SHP77 treated with DMSO at 0.1 percent for 48 hours (cell line): ENCODE data around the gene MSMO1.

Source experiments
- DNase-seq: peaks from one replicate; lab custom pipeline; 2025; lab: John Stamatoyannopoulos, UW

The MSMO1 gene

GRCh38 chr4:165360985-165361670, 33.7 kb downstream of the MSMO1 start:
- no peak for DNase-seq

- no peak for DNase-seq
Measured at GRCh38 chr4:165361810-165362209, 34.3 kb downstream of the MSMO1 start.

DNA sequence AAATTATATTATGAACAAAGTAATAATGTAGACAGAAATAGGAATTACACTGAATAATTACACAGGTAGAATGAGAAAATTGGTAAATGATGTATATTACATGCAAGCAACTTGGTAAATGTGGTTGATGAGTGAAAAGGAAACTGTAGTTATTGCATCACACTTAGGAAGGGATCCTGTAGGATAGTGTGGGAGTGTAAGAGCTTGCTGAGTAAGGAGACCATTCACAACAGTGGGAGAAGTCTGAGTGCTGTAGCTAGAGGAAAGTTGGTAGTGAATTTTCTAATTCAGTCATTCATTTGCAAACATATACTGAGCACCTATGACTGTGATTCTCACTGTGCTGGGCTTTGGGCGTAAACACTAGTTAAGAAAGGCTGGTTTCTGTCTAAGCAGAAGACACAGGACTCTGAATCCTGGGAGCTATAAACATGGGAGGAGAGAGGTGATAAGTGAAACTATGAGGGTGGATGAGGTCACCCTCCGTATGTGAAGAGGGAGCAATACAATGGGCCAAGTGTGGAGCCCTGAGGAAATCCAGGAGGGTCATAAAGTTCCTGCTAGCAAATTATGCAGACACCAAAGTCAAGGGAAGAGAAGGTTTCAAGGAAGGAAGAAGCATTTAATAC, 37.1 kb downstream of the MSMO1 start:
- no peak for DNase-seq

GRCh38 chr4:165367040-165367439, 39.6 kb downstream of the MSMO1 start:
- no peak for DNase-seq

GRCh38 chr4:165368114-165368513, 40.6 kb downstream of the MSMO1 start:
- no peak for DNase-seq

- no peak for DNase-seq
Measured at GRCh38 chr4:165368567-165368966, 41.1 kb downstream of the MSMO1 start.

GRCh38 chr4:165369522-165369921, 42.1 kb downstream of the MSMO1 start:
- no peak for DNase-seq

DNA sequence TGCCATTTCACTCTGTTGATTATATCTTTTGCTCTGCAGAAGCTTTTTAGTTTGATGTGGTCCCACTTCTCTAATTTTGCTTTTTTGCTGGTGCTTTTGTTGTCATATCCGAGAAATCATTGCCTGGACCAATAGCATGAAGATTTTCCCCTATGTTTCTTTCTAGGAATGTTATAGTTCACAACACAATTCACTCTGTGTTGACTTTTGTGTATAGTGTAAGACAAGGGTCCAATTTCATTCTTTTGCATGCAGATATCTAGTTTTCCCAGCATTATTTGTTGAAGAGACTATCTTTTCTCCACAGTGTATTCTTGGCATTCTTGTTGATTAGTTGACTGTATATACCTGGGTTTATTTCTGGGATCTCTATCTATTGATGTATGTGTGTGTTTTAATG, 43.1 kb downstream of the MSMO1 start:
- no peak for DNase-seq

GRCh38 chr4:165375465-165375864, 48.0 kb downstream of the MSMO1 start:
- no peak for DNase-seq

- DNase-seq = no peak
Measured at GRCh38 chr4:165378398-165378744, 50.9 kb downstream of the MSMO1 start.

DNA sequence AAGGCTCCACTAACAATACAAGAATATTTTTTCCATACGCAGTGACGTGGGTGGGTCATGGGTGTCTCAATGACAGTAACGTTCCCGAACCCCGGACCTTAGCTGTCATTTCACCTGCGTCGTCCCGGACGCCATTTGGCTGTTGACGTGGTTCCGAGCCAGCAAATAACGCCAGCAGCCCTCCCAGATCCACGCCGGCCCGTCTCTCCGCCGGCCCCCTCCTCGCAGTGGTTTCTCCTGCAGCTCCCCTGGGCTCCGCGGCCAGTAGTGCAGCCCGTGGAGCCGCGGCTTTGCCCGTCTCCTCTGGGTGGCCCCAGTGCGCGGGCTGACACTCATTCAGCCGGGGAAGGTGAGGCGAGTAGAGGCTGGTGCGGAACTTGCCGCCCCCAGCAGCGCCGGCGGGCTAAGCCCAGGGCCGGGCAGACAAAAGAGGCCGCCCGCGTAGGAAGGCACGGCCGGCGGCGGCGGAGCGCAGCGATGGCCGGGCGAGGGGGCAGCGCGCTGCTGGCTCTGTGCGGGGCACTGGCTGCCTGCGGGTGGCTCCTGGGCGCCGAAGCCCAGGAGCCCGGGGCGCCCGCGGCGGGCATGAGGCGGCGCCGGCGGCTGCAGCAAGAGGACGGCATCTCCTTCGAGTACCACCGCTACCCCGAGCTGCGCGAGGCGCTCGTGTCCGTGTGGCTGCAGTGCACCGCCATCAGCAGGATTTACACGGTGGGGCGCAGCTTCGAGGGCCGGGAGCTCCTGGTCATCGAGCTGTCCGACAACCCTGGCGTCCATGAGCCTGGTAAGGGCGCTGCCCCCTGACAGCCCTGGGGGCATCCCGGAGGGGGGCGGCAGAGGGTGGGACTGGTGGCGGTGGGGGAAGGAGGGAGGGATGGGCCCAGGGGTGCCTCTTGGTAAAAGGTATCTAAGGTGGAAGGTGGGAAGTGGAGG, 51.5 kb downstream of the MSMO1 start, which contains the start of gene CPE:
Gene CPE (plus strand): TSS at position 264 of the 933 bp plus-strand sequence. CDS start 214 bp downstream, at position 478.
- DNase-seq = peak; percentile 65

GRCh38 chr4:165379678-165380064, 52.2 kb downstream of the MSMO1 start:
- peak; percentile 53 for DNase-seq

- DNase-seq = no peak
Measured at GRCh38 chr4:165380805-165381204, 53.3 kb downstream of the MSMO1 start.

GRCh38 chr4:165381821-165382373, 54.4 kb downstream of the MSMO1 start:
- no peak for DNase-seq

DNA sequence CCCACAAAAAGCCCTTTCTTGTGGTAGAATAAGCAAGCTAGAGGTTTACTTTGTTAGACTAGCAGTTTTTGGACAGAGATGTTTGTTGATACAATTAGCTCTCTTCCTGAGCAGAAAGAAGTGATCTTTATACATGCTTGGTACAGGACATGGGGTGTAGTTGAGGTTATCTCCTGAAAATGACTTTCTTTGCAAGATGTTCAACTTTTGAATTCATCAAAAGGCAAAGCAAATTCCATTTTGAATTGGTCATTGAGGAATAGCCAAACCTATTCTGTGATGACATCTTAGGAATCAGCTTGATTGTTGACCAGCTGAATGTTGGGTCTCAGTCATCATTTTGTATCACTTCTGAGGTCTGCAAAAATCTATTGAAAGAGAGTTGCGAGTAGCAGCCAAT, 55.2 kb downstream of the MSMO1 start:
- no peak for DNase-seq

- DNase-seq = peak; percentile 68
Measured at GRCh38 chr4:165383591-165384073, 56.2 kb downstream of the MSMO1 start.

GRCh38 chr4:165384186-165384585, 56.7 kb downstream of the MSMO1 start:
- DNase-seq = no peak

DNA sequence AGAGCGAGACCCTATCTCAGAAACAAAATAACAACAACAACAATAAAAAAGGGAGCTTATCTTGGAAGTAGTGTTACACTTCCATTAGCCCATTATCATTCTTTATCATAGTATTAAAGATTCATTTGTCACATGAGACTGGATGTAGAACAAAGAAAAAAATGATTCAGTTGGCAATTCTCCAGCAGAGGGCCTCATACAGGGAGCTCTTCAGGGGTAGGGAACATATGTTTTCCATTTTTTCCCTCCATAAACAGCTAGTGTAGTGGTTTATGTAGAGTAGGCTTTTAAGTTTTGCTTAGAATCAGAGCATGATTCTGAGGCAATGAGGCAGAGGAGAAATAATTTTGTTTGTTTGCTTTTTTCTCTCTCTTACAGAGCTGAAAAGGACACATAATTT, 57.1 kb downstream of the MSMO1 start:
- peak; percentile 25 for DNase-seq

DNA sequence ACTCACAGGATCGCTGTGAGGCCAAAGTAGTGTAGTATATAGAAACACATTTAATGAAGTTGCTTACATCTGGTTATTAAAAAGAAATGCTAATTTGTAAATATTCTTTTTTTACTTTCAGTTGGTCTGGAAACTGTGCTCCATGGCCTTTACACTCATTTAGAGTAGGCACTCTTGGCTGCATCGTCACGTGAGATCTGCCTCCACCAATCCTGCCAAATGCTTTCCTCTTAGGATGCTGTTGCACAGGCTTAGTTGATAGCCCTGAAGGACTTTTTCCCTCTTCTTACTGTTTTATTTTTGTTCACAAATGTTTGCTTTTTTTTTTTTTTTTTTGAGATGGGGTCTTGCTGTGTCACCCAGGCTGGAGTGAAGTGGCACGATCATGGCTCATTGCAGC, 57.7 kb downstream of the MSMO1 start:
- DNase-seq = no peak

- no peak for DNase-seq
Measured at GRCh38 chr4:165386328-165386727, 58.9 kb downstream of the MSMO1 start.

DNA sequence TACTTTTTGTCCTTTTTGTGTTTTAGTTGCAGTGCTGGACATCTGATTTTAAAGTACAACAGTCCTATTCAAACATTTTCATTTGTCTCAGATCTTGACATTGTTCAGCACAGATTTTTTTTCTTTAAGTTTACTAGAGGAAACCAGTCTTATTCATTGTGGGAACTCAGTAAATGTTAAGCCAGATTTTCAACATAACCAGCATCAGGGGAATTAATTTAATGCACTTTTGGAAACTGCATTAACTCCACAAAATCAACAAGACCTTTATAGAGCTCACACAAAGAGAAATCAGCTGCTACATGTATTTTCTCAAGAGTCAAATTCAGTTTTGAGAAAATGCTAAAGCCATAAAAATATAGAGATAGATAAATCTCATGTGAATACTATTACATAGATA, 61.3 kb downstream of the MSMO1 start:
- no peak for DNase-seq
